Measurements from ENCODE around the gene NR2E1.

Gene NR2E1

DNA sequence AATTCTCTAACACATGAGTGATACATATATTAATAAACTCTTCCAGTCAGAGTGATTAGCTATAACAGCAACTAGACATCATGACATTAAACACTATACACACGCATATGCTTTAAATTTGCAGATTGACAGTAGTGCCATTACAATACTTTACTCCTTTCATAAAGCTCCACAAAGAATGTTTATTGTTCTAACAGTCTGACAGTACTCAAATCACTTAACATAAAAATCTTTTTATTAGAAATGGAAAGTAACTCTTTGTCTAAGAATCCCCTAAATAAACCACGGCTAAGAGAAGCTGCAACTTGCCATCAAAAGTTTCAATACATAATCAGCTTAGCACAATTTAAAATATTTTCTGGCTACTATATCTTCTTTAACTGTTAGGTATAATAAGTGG lies 71.0 kb downstream of the NR2E1 start:
- TF ChIP-seq, protein P1, sequence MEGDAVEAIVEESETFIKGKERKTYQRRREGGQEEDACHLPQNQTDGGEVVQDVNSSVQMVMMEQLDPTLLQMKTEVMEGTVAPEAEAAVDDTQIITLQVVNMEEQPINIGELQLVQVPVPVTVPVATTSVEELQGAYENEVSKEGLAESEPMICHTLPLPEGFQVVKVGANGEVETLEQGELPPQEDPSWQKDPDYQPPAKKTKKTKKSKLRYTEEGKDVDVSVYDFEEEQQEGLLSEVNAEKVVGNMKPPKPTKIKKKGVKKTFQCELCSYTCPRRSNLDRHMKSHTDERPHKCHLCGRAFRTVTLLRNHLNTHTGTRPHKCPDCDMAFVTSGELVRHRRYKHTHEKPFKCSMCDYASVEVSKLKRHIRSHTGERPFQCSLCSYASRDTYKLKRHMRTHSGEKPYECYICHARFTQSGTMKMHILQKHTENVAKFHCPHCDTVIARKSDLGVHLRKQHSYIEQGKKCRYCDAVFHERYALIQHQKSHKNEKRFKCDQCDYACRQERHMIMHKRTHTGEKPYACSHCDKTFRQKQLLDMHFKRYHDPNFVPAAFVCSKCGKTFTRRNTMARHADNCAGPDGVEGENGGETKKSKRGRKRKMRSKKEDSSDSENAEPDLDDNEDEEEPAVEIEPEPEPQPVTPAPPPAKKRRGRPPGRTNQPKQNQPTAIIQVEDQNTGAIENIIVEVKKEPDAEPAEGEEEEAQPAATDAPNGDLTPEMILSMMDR (conservative IDR thresholded peaks at IDR 0.05; ENCODE audit: low read length), result no peak
- DNase-seq (ENCODE audit: low read depth), result no peak
- no peak overlapping the region for H3K4me3 ChIP-seq (ENCODE audit: low read length)

DNA sequence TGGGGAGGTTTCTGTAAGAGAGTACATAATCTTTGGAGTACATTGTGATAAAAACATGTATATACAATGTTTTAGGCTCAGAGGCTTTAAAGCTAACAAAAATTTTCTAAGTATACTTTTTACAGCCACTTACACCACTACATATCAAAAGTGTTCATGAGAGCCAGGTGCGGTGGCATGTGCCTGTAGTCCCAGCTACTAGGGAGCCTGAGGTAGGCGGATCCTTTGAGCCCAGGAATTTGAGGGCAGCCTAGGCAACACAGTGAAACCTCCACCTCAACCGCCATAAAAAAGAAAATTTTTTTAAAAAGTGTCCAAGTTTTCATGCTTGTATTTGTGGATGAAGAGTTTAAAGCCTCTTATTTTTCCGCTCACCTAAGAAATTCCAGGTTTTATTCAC lies 72.5 kb downstream of the NR2E1 start:
- no peak for DNase-seq (ENCODE audit: low read depth)
- no peak overlapping the region for H3K4me3 ChIP-seq (ENCODE audit: low read length)
- TF ChIP-seq, protein P1 (conservative IDR thresholded peaks at IDR 0.05; ENCODE audit: low read length), result no peak
